ENCODE data around the gene EOMES. TPM values are rescaled to one million over a fixed set of nuclear protein-coding genes. Genes with fewer than 3 reads are reported as not detected.

Gene EOMES
- total RNA-seq, 1 experiment from 2014 or later, result 0.47 TPM

DNA sequence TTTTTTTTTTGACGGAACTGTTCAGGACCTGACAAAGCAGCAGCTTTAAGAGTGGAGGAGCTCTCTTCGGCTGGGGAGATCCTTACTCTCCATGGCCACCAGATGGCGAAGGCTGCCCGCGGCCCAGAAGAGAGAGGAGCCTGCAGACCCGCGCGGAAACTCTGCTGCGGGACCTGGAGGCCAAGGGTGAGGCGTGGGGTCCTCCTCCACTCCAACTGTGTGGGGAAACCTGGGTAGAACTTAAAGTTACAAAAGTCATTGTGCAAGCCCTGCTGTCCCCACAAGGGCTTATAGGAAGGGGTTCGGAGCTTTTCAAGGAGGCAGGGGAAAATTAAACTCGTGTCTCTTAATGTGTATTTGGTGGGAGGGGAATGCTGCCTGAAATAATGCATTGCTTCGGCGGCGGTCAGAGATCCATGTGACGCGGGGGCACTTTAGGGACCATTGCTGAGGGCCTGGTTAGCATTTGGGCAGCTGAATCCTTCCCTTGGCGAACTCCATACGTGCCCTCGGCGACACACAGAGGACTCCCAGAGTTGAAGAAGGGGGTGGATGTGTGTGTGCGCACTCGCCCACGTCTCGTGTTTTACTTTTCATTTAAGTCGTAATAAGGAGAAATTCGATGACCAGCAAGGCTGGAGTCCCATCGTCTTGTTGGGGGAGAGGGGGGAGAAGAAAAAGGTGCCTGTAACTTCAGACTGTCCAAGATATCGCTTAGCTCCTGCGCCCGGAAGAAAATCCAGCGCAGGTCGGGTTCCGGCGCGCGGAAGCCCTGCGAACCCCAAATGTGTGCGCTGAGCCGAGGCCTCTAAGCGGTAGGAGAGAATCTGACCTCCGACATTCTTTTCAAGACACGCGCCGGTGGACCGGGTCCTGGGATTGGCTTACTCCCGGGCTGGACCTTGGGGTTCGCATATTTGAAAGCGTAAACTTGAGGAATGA, 9.7 kb downstream of the EOMES start:
- H3K9ac ChIP-seq (ENCODE audit: low read length), result peak overlapping the region; percentile 15; the same call in 1 of the 2 replicates
- intact Hi-C loops (cut with micrococcal nuclease), result loop anchor here (1.0 to 10.0 kb wide), 5 partner anchors 172 to 616 kb away; partner anchors contain the start of gene CMC1
- no TSS peak for BruUV-seq (replicated peaks)
- peak overlapping the region; percentile 98 for H3K4me2 ChIP-seq (ENCODE audit: low read length)
- peaks cover 12% of the 10 kb centered on the region; the same call in 1 of the 2 replicates for H3K27me3 ChIP-seq (ENCODE audit: low read length)
- POLR2A ChIA-PET (ENCODE audit: unreplicated experiment), result interaction anchor here (0.6 to 0.7 kb wide), 3 partner anchors 21 to 366 kb away, joined by 3 to 24 read pairs (median 3); no protein-coding TSS in a partner anchor
- H4K20me1 ChIP-seq (ENCODE audit: low read length), result no peaks in the 10 kb centered on the region
- no peaks in the 10 kb centered on the region for H3K79me2 ChIP-seq (ENCODE audit: low read length)
- peak; percentile 82 for ATAC-seq
- H3F3A ChIP-seq (ENCODE audit: low read length, unreplicated experiment), result no peaks in the 10 kb centered on the region
- peaks cover 19% of the 10 kb centered on the region for H3K4me1 ChIP-seq (ENCODE audit: insufficient read depth, low read length)
- H3K27ac ChIP-seq (ENCODE audit: low read length), result no peak overlapping the region
- peak; percentile 86 for TF ChIP-seq CTCF (conservative IDR thresholded peaks at IDR 0.05; ENCODE audit: low read depth, low read length)
- TF ChIP-seq EZH2phosphoT487 (IDR thresholded peaks at IDR 0.05; ENCODE audit: borderline replicate concordance, low read length), result no peak
- TF ChIP-seq EZH2 (IDR thresholded peaks at IDR 0.05; ENCODE audit: low read length, unreplicated experiment), result no peak
- no peaks in the 10 kb centered on the region for H3K9me3 ChIP-seq (ENCODE audit: low read length)
- no peaks in the 10 kb centered on the region for H3K36me3 ChIP-seq (ENCODE audit: low read depth, low read length)
- CTCF ChIA-PET, result interaction anchor here (0.5 to 1.9 kb wide), 25 partner anchors 9 to 955 kb away, joined by 3 to 19 read pairs (median 5); partner anchors contain the start of genes EOMES and NEK10
- H2AFZ ChIP-seq (ENCODE audit: low read length), result peak overlapping the region; percentile 98
- DNase-seq, result peak; percentile 84
- H3K4me3 ChIP-seq (ENCODE audit: low read length), result peak overlapping the region; percentile 78
- no peaks in the 10 kb centered on the region for H3K9me2 ChIP-seq (replicated peaks; ENCODE audit: low read length)

DNA sequence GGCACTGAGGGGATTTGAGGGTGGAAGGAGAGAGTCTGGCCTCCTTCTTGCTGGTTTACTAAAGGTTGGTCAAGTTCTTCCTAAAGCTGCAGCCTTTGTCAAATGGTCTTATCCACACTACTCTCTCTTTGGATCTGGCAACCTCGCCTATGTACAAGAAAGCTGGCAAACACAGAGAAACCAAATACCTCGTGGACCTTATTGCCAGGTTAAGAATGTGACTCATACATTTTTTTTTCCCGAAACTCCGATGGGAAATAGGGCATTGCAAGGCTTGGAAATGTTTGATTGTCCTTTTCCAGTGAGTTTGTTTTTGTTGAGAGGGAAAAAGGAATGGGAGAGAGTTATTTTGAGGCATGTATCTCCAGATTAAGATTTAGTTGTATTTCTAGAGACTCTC, 13.9 kb downstream of the EOMES start:
- Histone ChIP-seq H3K4me3 (ENCODE audit: low read length) (no peak overlapping the region), H3K79me2 (ENCODE audit: low read length) (no peaks in the 10 kb centered on the region), H3K4me2 (ENCODE audit: low read length) (peak overlapping the region; percentile 10), H3F3A (ENCODE audit: low read length, unreplicated experiment) (no peaks in the 10 kb centered on the region), H3K9me3 (ENCODE audit: low read length) (no peaks in the 10 kb centered on the region), H3K27ac (ENCODE audit: low read length) (no peak overlapping the region), H4K20me1 (ENCODE audit: low read length) (no peaks in the 10 kb centered on the region), H3K36me3 (ENCODE audit: low read depth, low read length) (no peaks in the 10 kb centered on the region), H2AFZ (ENCODE audit: low read length) (0 out of 2 replicates have a peak overlapping the region, but pooled peaks have one; percentile 10), H3K4me1 (ENCODE audit: insufficient read depth, low read length) (peaks cover 9% of the 10 kb centered on the region), H3K9ac (ENCODE audit: low read length) (no peak overlapping the region), H3K9me2 (replicated peaks; ENCODE audit: low read length) (no peaks in the 10 kb centered on the region), H3K27me3 (ENCODE audit: low read length) (no peaks in the 10 kb centered on the region)
- no peak for TF ChIP-seq EZH2phosphoT487 (IDR thresholded peaks at IDR 0.05; ENCODE audit: borderline replicate concordance, low read length)
- no peak for TF ChIP-seq CTCF (conservative IDR thresholded peaks at IDR 0.05; ENCODE audit: low read depth, low read length)
- no peak for TF ChIP-seq EZH2 (IDR thresholded peaks at IDR 0.05; ENCODE audit: low read length, unreplicated experiment)
- CTCF ChIA-PET, result no interaction called here
- POLR2A ChIA-PET (ENCODE audit: unreplicated experiment), result no interaction called here
- peak; percentile 66 for DNase-seq
- peak; percentile 51 for ATAC-seq
- intact Hi-C loops (cut with micrococcal nuclease), result no loop called here
- no TSS peak for BruUV-seq (replicated peaks)

Data from PC-3 (cell line).